Epithelial cell of esophagus (primary cell): Measurements from ENCODE around the gene ZNF577.

Experiments used
- DNase-seq: peaks from one replicate; pipeline ENCODE4 v3.0.0; 2010; ENCODE audit warnings: low read depth
- H3K4me3 ChIP-seq: 2 replicates; pipeline ENCODE4 v1.5.1; 2011; ENCODE audit warnings: mild to moderate bottlenecking, low read length, control low read depth
- CTCF ChIP-seq: IDR thresholded peaks from 2 replicates; pipeline ENCODE4 v1.5.1; 2011; ENCODE audit warnings: low read depth, mild to moderate bottlenecking, low read length, control low read depth, inconsistent platforms; ENCODE audit not compliant: insufficient read depth; ENCODE audit errors: missing control alignments

Gene ZNF577

GRCh38 chr19:51837145-51837544, 50.6 kb downstream of the ZNF577 start:
- DNase-seq: no peak
- TF ChIP-seq CTCF: no peak
- no peak overlapping the region for H3K4me3 ChIP-seq

GRCh38 chr19:51830274-51830673, 57.5 kb downstream of the ZNF577 start:
- DNase-seq: peak; percentile 1
- H3K4me3 ChIP-seq: no peak overlapping the region
- TF ChIP-seq CTCF: no peak

GRCh38 chr19:51824281-51825005, 63.3 kb downstream of the ZNF577 start:
- no peak for DNase-seq
- TF ChIP-seq CTCF: no peak
- H3K4me3 ChIP-seq: no peak overlapping the region

- TF ChIP-seq CTCF: no peak
- H3K4me3 ChIP-seq: no peak overlapping the region
- no peak for DNase-seq
Observed at GRCh38 chr19:51822946-51823345, 64.8 kb downstream of the ZNF577 start.

GRCh38 chr19:51822325-51822724, 65.4 kb downstream of the ZNF577 start:
- DNase-seq: peak; percentile 33
- H3K4me3 ChIP-seq: no peak overlapping the region
- TF ChIP-seq CTCF: no peak

- DNase-seq: no peak
Observed at GRCh38 chr19:51821921-51822320, 65.8 kb downstream of the ZNF577 start.

More at GRCh38 chr19:51821921-51822320, 65.8 kb downstream of the ZNF577 start:
- no peak for TF ChIP-seq CTCF
- no peak overlapping the region for H3K4me3 ChIP-seq
